Body of pancreas (tissue), 4 donors: Measurements from ENCODE around the gene SNRNP200.

Experiments
- POLR2A ChIP-seq, 3 donors: fragments of 450-650 bp; IDR thresholded peaks; one replicate each; pipeline ENCODE4 v1.6.1; 2016; ENCODE audit warnings: antibody characterized with exemption in 3 of 3, mild to moderate bottlenecking in 2 of 3
- TF ChIP-seq, protein P1 (sequence below), 7 experiments: fragments of 450-650 bp in 4 of 7; fragments of 200-600 bp in 3 of 7; sonication (generic) in 3 of 7; IDR thresholded peaks; one replicate each; pipeline ENCODE4 v1.5.1; 2016 to 2019; ENCODE audit warnings: antibody characterized with exemption in 7 of 7

DNA sequence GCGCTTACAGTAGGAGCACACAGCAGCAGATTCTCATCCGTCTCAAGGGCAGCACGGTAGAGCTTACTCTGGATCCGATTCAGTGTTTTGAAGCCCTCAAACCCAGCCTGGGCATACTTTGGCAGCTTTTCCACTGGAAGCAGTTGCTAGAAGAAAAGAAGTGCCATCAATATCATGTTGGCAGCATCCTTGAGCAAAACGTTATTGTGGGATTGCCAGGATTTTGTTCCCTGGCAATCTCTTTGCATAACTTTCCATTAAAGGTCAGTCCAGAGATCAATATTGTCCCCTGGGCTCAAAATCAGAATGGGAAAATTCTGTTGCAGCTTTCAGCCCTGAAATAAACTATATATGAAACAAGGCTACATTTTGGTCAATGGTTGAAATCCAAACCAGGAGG lies 8.4 kb downstream of the SNRNP200 start:
- TF ChIP-seq POLR2A (IDR thresholded peaks at IDR 0.05) = no peak
- TF ChIP-seq, protein P1, sequence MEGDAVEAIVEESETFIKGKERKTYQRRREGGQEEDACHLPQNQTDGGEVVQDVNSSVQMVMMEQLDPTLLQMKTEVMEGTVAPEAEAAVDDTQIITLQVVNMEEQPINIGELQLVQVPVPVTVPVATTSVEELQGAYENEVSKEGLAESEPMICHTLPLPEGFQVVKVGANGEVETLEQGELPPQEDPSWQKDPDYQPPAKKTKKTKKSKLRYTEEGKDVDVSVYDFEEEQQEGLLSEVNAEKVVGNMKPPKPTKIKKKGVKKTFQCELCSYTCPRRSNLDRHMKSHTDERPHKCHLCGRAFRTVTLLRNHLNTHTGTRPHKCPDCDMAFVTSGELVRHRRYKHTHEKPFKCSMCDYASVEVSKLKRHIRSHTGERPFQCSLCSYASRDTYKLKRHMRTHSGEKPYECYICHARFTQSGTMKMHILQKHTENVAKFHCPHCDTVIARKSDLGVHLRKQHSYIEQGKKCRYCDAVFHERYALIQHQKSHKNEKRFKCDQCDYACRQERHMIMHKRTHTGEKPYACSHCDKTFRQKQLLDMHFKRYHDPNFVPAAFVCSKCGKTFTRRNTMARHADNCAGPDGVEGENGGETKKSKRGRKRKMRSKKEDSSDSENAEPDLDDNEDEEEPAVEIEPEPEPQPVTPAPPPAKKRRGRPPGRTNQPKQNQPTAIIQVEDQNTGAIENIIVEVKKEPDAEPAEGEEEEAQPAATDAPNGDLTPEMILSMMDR (IDR thresholded peaks at IDR 0.05) = no peak
